K562 (cell line): ENCODE results near the gene LSR. TPM values are rescaled to one million over a fixed set of nuclear protein-coding genes. Genes with fewer than 3 reads are reported as not detected.

Source experiments
- CHD4 ChIP-seq: fragments of 200-600 bp; sonication (generic); IDR thresholded peaks from 3 replicates; pipeline ENCODE4 v1.6.1; 2012; ENCODE audit warnings: low read depth, mild to moderate bottlenecking, mixed read lengths, low read length, inconsistent platforms; ENCODE audit not compliant: insufficient read depth, insufficient replicate concordance, poor library complexity, severe bottlenecking
- JUNB ChIP-seq: fragments of 450-650 bp; formaldehyde crosslinking; conservative IDR thresholded peaks from 2 replicates; pipeline ENCODE4 v1.4.0; 2020; ENCODE audit warnings: mild to moderate bottlenecking
- KLF10 ChIP-seq: fragments of 250-450 bp; sonication (Bioruptor Pico); IDR thresholded peaks from 2 replicates; pipeline ENCODE4 v1.6.1; 2021; ENCODE audit warnings: matching md5 sums
- NCOA1 ChIP-seq: fragments of 450-650 bp; IDR thresholded peaks from 2 replicates; pipeline ENCODE4 v1.6.1; 2016; ENCODE audit warnings: low read depth
- RBBP5 ChIP-seq: fragments of 200-600 bp; sonication (generic); IDR thresholded peaks from 2 replicates; pipeline ENCODE4 v1.6.1; 2012; ENCODE audit warnings: borderline replicate concordance, mild to moderate bottlenecking, low read length, control low read depth, inconsistent platforms; ENCODE audit not compliant: insufficient read depth, poor library complexity, severe bottlenecking
- RBM17 ChIP-seq: fragments of 200-400 bp; formaldehyde crosslinking; IDR thresholded peaks from 2 replicates; pipeline ENCODE4 v1.6.1; 2017; ENCODE audit warnings: low read depth, mild to moderate bottlenecking, low read length, borderline replicate concordance
- SIN3A ChIP-seq, 2 experiments: fragments of 150-350 bp in 1 of 2; IDR thresholded peaks; 2 replicates each; pipeline ENCODE4 v1.6.1; 2011 to 2016; ENCODE audit warnings: borderline replicate concordance in 2 of 2, low read depth in 2 of 2, low read length in 2 of 2, mild to moderate bottlenecking in 2 of 2, moderate library complexity in 2 of 2; ENCODE audit not compliant: control insufficient read depth in 1 of 2
- SMAD2 ChIP-seq: fragments of 150-350 bp; IDR thresholded peaks from 2 replicates; pipeline ENCODE4 v1.6.1; 2014; ENCODE audit warnings: low read depth, mild to moderate bottlenecking, low read length
- TAF9B ChIP-seq: fragments of 450-650 bp; IDR thresholded peaks from 2 replicates; pipeline ENCODE4 v1.6.1; 2018; ENCODE audit warnings: mild to moderate bottlenecking; ENCODE audit not compliant: partially characterized antibody
- TFE3 ChIP-seq: fragments of 450-650 bp; formaldehyde crosslinking; IDR thresholded peaks from 2 replicates; pipeline ENCODE4 v1.4.0; 2020; ENCODE audit warnings: mild to moderate bottlenecking, mixed read lengths
- ZNF431 ChIP-seq: sonication (generic); formaldehyde crosslinking; IDR thresholded peaks from 2 replicates; pipeline ENCODE4 v1.8.0; 2022; ENCODE audit warnings: mild to moderate bottlenecking, missing genetic modification reagents
- ZNF695 ChIP-seq: fragments of 450-650 bp; formaldehyde crosslinking; IDR thresholded peaks from 2 replicates; pipeline ENCODE4 v1.4.0; 2020; ENCODE audit warnings: mild to moderate bottlenecking, moderate library complexity
- polyA plus RNA-seq, 8 experiments: library from polyadenylated mRNA; depleted of rRNA in 4 of 8; stranded (reverse) in 5 of 8; unstranded in 3 of 8; fragments of >200 nt; fragmentation: Nextera tagmentation in 2 of 8; fragmentation: Illumina TruSeq in 1 of 8; extraction: Ambion mirVana in 2 of 8; extraction: Trizol in 1 of 8; gene quantifications; 2 replicates each; pipeline versions ENCODE4 v1.2.1 to v1.2.3, GENCODE V29; 2011 to 2014; ENCODE audit warnings: inconsistent platforms in 1 of 8, missing spikeins in 1 of 8
- total RNA-seq, 7 experiments: library from RNA; depleted of rRNA in 6 of 7; stranded (reverse); fragments of >200 nt in 6 of 7; fragmentation: Illumina TruSeq in 2 of 7; extraction: Trizol in 2 of 7; gene quantifications; 2 replicates each; pipeline versions ENCODE4 v1.2.1 to v1.2.3, GENCODE V29; 2011 to 2021; ENCODE audit warnings: low replicate concordance in 1 of 7
- TF ChIP-seq, protein P1 (sequence below): fragments of 250-450 bp; sonication (Bioruptor Pico); IDR thresholded peaks from 2 replicates; pipeline ENCODE4 v1.5.0; 2021; ENCODE audit warnings: mild to moderate bottlenecking, moderate library complexity
- TF ChIP-seq, protein P2 (sequence below): IDR thresholded peaks from 2 replicates; pipeline ENCODE4 v1.6.1; 2016; ENCODE audit warnings: missing genetic modification characterization, missing compliant biosample characterization
- TF ChIP-seq, protein P3 (sequence below): fragments of 250-450 bp; sonication (Bioruptor Pico); IDR thresholded peaks from 2 replicates; pipeline ENCODE4 v1.8.0; 2021; ENCODE audit warnings: moderate library complexity, mild to moderate bottlenecking, inconsistent platforms
- TF ChIP-seq, protein P4 (sequence below), 2 experiments: fragments of 450-650 bp; IDR thresholded peaks; 2 replicates each; pipeline ENCODE4 v1.6.1; 2016

Gene LSR
- total and polyA plus RNA-seq, 9 of the 15 experiments (the other 6 are each of a cell fraction or from before 2014, with no cell fraction given): 0.44 to 87.9 (median 28.0) TPM

DNA sequence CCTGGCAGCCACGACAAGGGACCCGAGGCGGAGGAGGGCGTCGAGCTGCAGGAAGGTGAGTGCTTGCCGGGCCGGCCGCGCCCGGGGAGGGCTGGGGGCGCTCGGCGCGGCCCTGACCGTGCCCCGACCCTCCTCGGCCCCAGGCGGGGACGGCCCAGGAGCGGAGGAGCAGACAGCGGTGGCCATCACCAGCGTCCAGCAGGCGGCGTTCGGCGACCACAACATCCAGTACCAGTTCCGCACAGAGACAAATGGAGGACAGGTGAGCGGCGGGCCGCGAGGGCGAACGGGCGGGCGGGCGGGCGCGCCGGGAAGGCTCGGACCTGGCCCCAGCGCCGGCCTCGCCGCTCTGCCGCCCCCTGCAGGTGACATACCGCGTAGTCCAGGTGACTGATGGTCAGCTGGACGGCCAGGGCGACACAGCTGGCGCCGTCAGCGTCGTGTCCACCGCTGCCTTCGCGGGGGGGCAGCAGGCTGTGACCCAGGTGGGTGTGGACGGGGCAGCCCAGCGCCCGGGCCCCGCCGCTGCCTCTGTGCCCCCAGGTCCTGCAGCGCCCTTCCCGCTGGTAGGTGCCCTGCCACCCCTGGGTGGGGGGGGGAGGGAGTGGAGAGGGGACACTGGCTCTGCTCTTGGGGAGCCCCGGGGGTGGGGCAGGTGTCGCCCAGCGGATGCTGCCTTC, 20.8 kb downstream of the LSR start (continued):
- TF ChIP-seq, protein P1, sequence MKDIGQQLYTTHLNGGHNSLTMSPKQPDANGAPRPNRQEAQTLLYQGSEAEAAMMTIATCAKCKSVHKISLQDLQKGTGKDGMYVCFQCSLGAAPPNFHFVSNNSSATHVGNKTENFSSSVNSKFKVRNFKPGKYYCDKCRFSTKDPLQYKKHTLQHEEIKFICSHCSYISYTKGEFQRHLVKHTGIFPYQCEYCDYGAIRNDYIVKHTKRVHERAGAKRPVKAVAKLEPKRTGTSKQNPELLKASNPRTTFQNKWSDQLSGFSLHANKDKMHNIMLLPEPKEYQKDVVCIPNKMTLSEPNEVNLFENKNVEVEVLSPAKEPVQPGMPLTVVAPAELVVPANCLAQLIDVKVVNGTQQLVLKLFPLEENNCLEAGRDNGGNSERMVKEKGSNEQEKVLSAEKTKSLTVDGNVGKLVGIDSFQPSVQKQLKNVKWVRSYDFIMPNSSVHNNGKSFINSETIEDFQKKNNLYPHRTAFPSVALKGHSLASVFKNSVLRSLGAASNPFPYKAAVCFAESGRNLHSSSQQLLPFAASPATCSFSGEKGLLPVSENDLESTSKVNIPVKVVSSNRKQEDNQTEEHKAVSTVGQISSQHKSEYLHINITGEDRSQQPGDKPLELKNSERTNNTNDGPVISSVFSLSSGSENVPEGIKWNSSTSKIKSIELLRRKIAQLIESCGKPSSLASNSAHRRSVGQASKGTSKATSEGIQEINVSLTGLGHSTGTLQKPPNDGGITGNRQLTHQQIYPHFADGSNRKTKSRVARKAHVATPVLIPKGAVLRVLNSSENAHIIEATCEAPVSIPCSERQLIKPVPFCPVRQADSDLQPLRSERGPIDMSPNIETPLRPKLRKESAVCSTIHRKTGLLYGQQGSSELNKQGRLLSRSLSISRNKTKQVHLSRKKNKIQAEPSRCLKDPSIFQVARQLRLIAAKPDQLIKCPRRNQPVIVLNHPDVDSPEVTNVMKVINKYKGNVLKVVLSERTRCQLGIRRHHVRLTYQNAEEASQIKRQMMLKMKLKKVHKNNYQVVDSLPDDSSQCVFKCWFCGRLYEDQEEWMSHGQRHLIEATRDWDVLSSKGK (CRISPR knock-in tag): no peak
- TF ChIP-seq, protein P2, sequence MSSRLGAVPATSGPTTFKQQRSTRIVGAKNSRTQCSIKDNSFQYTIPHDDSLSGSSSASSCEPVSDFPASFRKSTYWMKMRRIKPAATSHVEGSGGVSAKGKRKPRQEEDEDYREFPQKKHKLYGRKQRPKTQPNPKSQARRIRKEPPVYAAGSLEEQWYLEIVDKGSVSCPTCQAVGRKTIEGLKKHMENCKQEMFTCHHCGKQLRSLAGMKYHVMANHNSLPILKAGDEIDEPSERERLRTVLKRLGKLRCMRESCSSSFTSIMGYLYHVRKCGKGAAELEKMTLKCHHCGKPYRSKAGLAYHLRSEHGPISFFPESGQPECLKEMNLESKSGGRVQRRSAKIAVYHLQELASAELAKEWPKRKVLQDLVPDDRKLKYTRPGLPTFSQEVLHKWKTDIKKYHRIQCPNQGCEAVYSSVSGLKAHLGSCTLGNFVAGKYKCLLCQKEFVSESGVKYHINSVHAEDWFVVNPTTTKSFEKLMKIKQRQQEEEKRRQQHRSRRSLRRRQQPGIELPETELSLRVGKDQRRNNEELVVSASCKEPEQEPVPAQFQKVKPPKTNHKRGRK: no peak
- no peak for TF ChIP-seq KLF10 (CRISPR knock-in tag)
- no peak for TF ChIP-seq TFE3 (CRISPR knock-in tag)
- no peak for TF ChIP-seq JUNB (CRISPR knock-in tag)
- TF ChIP-seq, protein P3, sequence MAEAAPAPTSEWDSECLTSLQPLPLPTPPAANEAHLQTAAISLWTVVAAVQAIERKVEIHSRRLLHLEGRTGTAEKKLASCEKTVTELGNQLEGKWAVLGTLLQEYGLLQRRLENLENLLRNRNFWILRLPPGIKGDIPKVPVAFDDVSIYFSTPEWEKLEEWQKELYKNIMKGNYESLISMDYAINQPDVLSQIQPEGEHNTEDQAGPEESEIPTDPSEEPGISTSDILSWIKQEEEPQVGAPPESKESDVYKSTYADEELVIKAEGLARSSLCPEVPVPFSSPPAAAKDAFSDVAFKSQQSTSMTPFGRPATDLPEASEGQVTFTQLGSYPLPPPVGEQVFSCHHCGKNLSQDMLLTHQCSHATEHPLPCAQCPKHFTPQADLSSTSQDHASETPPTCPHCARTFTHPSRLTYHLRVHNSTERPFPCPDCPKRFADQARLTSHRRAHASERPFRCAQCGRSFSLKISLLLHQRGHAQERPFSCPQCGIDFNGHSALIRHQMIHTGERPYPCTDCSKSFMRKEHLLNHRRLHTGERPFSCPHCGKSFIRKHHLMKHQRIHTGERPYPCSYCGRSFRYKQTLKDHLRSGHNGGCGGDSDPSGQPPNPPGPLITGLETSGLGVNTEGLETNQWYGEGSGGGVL: no peak
- no peak for TF ChIP-seq ZNF431 (CRISPR knock-in tag)
- no peak for TF ChIP-seq RBM17
- no peak for TF ChIP-seq NCOA1
- TF ChIP-seq SMAD2: no peak
- TF ChIP-seq ZNF695 (CRISPR knock-in tag): no peak
- peak; percentile 84 to 97; a peak in 3 of 4 replicates for TF ChIP-seq SIN3A (IDR thresholded peaks at IDR 0.05; ENCODE audit: borderline replicate concordance in 2 of 2, control insufficient read depth in 1 of 2, low read depth in 2 of 2, low read length in 2 of 2)
- TF ChIP-seq TAF9B: no peak
- TF ChIP-seq CHD4: no peak
- TF ChIP-seq, protein P4, sequence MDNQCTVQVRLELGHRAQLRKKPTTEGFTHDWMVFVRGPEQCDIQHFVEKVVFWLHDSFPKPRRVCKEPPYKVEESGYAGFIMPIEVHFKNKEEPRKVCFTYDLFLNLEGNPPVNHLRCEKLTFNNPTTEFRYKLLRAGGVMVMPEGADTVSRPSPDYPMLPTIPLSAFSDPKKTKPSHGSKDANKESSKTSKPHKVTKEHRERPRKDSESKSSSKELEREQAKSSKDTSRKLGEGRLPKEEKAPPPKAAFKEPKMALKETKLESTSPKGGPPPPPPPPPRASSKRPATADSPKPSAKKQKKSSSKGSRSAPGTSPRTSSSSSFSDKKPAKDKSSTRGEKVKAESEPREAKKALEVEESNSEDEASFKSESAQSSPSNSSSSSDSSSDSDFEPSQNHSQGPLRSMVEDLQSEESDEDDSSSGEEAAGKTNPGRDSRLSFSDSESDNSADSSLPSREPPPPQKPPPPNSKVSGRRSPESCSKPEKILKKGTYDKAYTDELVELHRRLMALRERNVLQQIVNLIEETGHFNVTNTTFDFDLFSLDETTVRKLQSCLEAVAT (IDR thresholded peaks at IDR 0.05): no peak
- peak; percentile 5 for TF ChIP-seq RBBP5
